Peyer's patch (tissue), 4 donors: ENCODE measurements around the gene MTSS2. TPM values are rescaled to one million over a fixed set of nuclear protein-coding genes. Genes with fewer than 3 reads are reported as not detected.

ENCODE experiments used
- DNase-seq, 3 donors: peaks; one replicate each; pipeline ENCODE4 v3.0.0-alpha.2; 2017 to 2019
- H3K27ac ChIP-seq, 4 donors: fragments of 200-600 bp; sonication (generic); one replicate each; pipeline ENCODE4 v1.5.1; 2016 to 2019
- H3K27me3 ChIP-seq, 2 donors: fragments of 200-600 bp; sonication (generic); one replicate each; pipeline ENCODE4 v1.5.1; 2019
- H3K36me3 ChIP-seq, 3 donors: fragments of 200-600 bp; sonication (generic); one replicate each; pipeline ENCODE4 v1.5.1; 2016 to 2019
- H3K4me1 ChIP-seq, 4 donors: fragments of 200-600 bp; sonication (generic); one replicate each; pipeline ENCODE4 v1.5.1; 2016 to 2019
- H3K4me3 ChIP-seq, 4 donors: fragments of 200-600 bp; sonication (generic); 1 replicate in 3 of 4; 2 replicates in 1 of 4; pipeline ENCODE4 v1.5.1; 2016 to 2019; ENCODE audit warnings: mild to moderate bottlenecking in 1 of 4
- H3K9me3 ChIP-seq, 4 donors: fragments of 200-600 bp; sonication (generic); one replicate each; pipeline ENCODE4 v1.5.1; 2016 to 2019; ENCODE audit warnings: mild to moderate bottlenecking in 1 of 4
- CTCF ChIP-seq, 6 experiments: fragments of 450-650 bp in 4 of 6; fragments of 200-600 bp in 2 of 6; sonication (generic) in 1 of 6; IDR thresholded peaks; one replicate each; pipeline ENCODE4 v1.5.1; 2017 to 2019; ENCODE audit warnings: antibody characterized with exemption in 6 of 6, mild to moderate bottlenecking in 3 of 6, moderate library complexity in 1 of 6
- POLR2A ChIP-seq, 2 donors: fragments of 450-650 bp; IDR thresholded peaks; one replicate each; pipeline ENCODE4 v1.5.1; 2017; ENCODE audit warnings: antibody characterized with exemption in 2 of 2, mild to moderate bottlenecking in 2 of 2, moderate library complexity in 2 of 2
- total RNA-seq, 4 donors: library from RNA; depleted of rRNA; stranded (reverse); fragments of >200 nt; gene quantifications; one replicate each; pipeline ENCODE4 v1.1.0, GENCODE V29; 2016

MTSS2 gene
- total RNA-seq, 4 donors from 2014 or later, result 12.1 to 115 (median 30.4) TPM

- no peak overlapping the region for H3K27ac ChIP-seq
- H3K4me1 ChIP-seq, result peaks cover 0 to 18% (median 0%) of the 10 kb centered on the region in 4 donors
- DNase-seq, result no peak
- peaks cover 0 to 16% (median 0%) of the 10 kb centered on the region in 3 donors for H3K36me3 ChIP-seq
- no peak for TF ChIP-seq POLR2A (IDR thresholded peaks at IDR 0.05)
- TF ChIP-seq CTCF (IDR thresholded peaks at IDR 0.05), result no peak
- H3K4me3 ChIP-seq, result no peak overlapping the region
- no peaks in the 10 kb centered on the region for H3K9me3 ChIP-seq
- no peaks in the 10 kb centered on the region for H3K27me3 ChIP-seq
These were observed 43.4 kb upstream of the MTSS2 start for GRCh38 chr16:70729292-70729691.

GRCh38 chr16:70728150-70728549 lies 42.3 kb upstream of the MTSS2 start:
- H3K4me1 ChIP-seq, result peaks cover 0 to 18% (median 0%) of the 10 kb centered on the region in 4 donors
- DNase-seq, result no peak
- H3K9me3 ChIP-seq, result no peaks in the 10 kb centered on the region
- H3K27me3 ChIP-seq, result no peaks in the 10 kb centered on the region
- TF ChIP-seq POLR2A (IDR thresholded peaks at IDR 0.05), result no peak
- no peak for TF ChIP-seq CTCF (IDR thresholded peaks at IDR 0.05)
- no peak overlapping the region for H3K4me3 ChIP-seq
- H3K36me3 ChIP-seq, result peaks cover 0 to 16% (median 0%) of the 10 kb centered on the region in 3 donors
- no peak overlapping the region for H3K27ac ChIP-seq

GRCh38 chr16:70726892-70727361 lies 41.1 kb upstream of the MTSS2 start:
- no peak for DNase-seq
- Histone ChIP-seq H3K27ac (peak overlapping the region; percentile 63 to 85 (median 76)), H3K36me3 (peaks cover 0 to 22% (median 0%) of the 10 kb centered on the region in 3 donors), H3K27me3 (no peaks in the 10 kb centered on the region), H3K4me3 (no peak overlapping the region), H3K4me1 (peaks cover 0 to 18% (median 0%) of the 10 kb centered on the region in 4 donors), H3K9me3 (no peaks in the 10 kb centered on the region)
- TF ChIP-seq POLR2A (IDR thresholded peaks at IDR 0.05) (no peak), CTCF (IDR thresholded peaks at IDR 0.05) (no peak)

GRCh38 chr16:70725912-70726828 lies 40.3 kb upstream of the MTSS2 start:
- Histone ChIP-seq H3K9me3 (no peaks in the 10 kb centered on the region), H3K4me1 (peaks cover 0 to 18% (median 0%) of the 10 kb centered on the region in 4 donors), H3K4me3 (no peak overlapping the region), H3K36me3 (peaks cover 0 to 25% (median 0%) of the 10 kb centered on the region in 3 donors), H3K27ac (peak overlapping the region; percentile 63 to 85 (median 76)), H3K27me3 (no peaks in the 10 kb centered on the region)
- DNase-seq, result no peak
- TF ChIP-seq POLR2A (IDR thresholded peaks at IDR 0.05) (no peak), CTCF (IDR thresholded peaks at IDR 0.05) (no peak)

- TF ChIP-seq POLR2A (IDR thresholded peaks at IDR 0.05), result no peak
- TF ChIP-seq CTCF (IDR thresholded peaks at IDR 0.05), result no peak
- peak in 2 of 3 donors; percentile 27 to 58 for DNase-seq
- H3K4me1 ChIP-seq, result peaks cover 0 to 18% (median 0%) of the 10 kb centered on the region in 4 donors
- no peaks in the 10 kb centered on the region for H3K27me3 ChIP-seq
- peaks cover 0 to 26% (median 0%) of the 10 kb centered on the region in 3 donors for H3K36me3 ChIP-seq
- H3K4me3 ChIP-seq, result no peak overlapping the region
- H3K9me3 ChIP-seq, result no peaks in the 10 kb centered on the region
- H3K27ac ChIP-seq, result peak overlapping the region; percentile 63 to 85 (median 76)
These were observed 39.4 kb upstream of the MTSS2 start for GRCh38 chr16:70725024-70725911.
